Measurements from ENCODE around the gene FCHSD2. TPM values are rescaled to one million over a fixed set of nuclear protein-coding genes. Genes with fewer than 3 reads are reported as not detected.

Gene FCHSD2
- total RNA-seq, 1 donor from 2014 or later: 22.2 TPM

GRCh38 chr11:72872012-72872411 lies 270.1 kb downstream of the FCHSD2 start:
- no peak for DNase-seq (ENCODE audit: low spot score)
- Mint-ChIP-seq H3K36me3 (peaks cover 15% of the 10 kb centered on the region), H3K27me3 (ENCODE audit: insufficient read depth, low read depth) (no peaks in the 10 kb centered on the region), H3K4me1 (no peaks in the 10 kb centered on the region), H3K4me3 (no peak overlapping the region), H3K27ac (no peak overlapping the region), H3K9me3 (no peaks in the 10 kb centered on the region)
- no peak for TF ChIP-seq CTCF (IDR thresholded peaks at IDR 0.05)
- TF ChIP-seq EZH2 (IDR thresholded peaks at IDR 0.05): no peak
- no peak for TF ChIP-seq EZH2phosphoT487 (IDR thresholded peaks at IDR 0.05)
- no peak overlapping the region for H3K27ac ChIP-seq
- H3K27me3 ChIP-seq: no peaks in the 10 kb centered on the region
- H3K9me3 ChIP-seq (ENCODE audit: low read depth): no peaks in the 10 kb centered on the region
- no peak overlapping the region for H3K4me3 ChIP-seq
- no peaks in the 10 kb centered on the region for H4K20me1 ChIP-seq (ENCODE audit: low read depth)
- no peaks in the 10 kb centered on the region for H3F3A ChIP-seq (ENCODE audit: low read depth)
- no peaks in the 10 kb centered on the region for H3K36me3 ChIP-seq
- no peak overlapping the region for H3K4me2 ChIP-seq
- H3K79me2 ChIP-seq (ENCODE audit: low read depth): no peaks in the 10 kb centered on the region
- no peak overlapping the region for H3K9ac ChIP-seq
- no peak overlapping the region for H2AFZ ChIP-seq (replicated peaks)
- H3K4me1 ChIP-seq: no peaks in the 10 kb centered on the region

DNA sequence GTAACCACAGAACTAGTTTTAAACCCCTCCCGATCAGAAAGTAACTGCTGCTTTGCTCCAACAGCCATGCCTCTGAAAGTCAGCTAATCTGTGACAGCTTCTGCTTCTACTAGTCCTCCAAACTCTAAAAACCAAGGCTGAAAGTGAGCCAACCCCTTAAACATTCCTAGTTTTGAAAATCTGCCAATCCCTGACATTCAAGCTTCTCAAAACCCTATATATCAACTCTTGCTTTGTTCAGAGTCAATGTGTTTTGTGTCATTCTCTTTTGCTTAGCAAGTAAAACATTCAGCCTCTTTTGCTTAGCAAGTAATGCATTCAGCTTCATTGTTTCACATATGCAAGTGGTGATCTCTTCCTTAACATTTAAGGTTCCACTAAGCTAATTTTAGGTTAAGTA lies 271.0 kb downstream of the FCHSD2 start:
- TF ChIP-seq EZH2phosphoT487 (IDR thresholded peaks at IDR 0.05): no peak
- no peak for TF ChIP-seq EZH2 (IDR thresholded peaks at IDR 0.05)
- no peak for TF ChIP-seq CTCF (IDR thresholded peaks at IDR 0.05)
- Histone ChIP-seq H3K27ac (no peak overlapping the region), H3K36me3 (no peaks in the 10 kb centered on the region), H3K79me2 (ENCODE audit: low read depth) (no peaks in the 10 kb centered on the region), H3K4me2 (no peak overlapping the region), H3K9ac (no peak overlapping the region), H3F3A (ENCODE audit: low read depth) (no peaks in the 10 kb centered on the region), H3K27me3 (no peaks in the 10 kb centered on the region), H3K9me3 (ENCODE audit: low read depth) (no peaks in the 10 kb centered on the region), H2AFZ (replicated peaks) (no peak overlapping the region), H3K4me3 (no peak overlapping the region), H3K4me1 (no peaks in the 10 kb centered on the region), H4K20me1 (ENCODE audit: low read depth) (no peaks in the 10 kb centered on the region)
- Mint-ChIP-seq H3K27ac (no peak overlapping the region), H3K9me3 (no peaks in the 10 kb centered on the region), H3K4me1 (no peaks in the 10 kb centered on the region), H3K4me3 (no peak overlapping the region), H3K27me3 (ENCODE audit: insufficient read depth, low read depth) (no peaks in the 10 kb centered on the region), H3K36me3 (peaks cover 14% of the 10 kb centered on the region)
- no peak for DNase-seq (ENCODE audit: low spot score)

GRCh38 chr11:72869831-72870230 lies 272.3 kb downstream of the FCHSD2 start:
- peaks cover 2% of the 10 kb centered on the region for H3K4me1 Mint-ChIP-seq
- no peaks in the 10 kb centered on the region for H3K27me3 Mint-ChIP-seq (ENCODE audit: insufficient read depth, low read depth)
- H3K27ac Mint-ChIP-seq: no peak overlapping the region
- H3K27ac ChIP-seq: no peak overlapping the region
- H3K4me1 ChIP-seq: no peaks in the 10 kb centered on the region
- H3K4me3 ChIP-seq: no peak overlapping the region
- H3K36me3 Mint-ChIP-seq: peaks cover 16% of the 10 kb centered on the region
- no peaks in the 10 kb centered on the region for H3K9me3 ChIP-seq (ENCODE audit: low read depth)
- no peak for DNase-seq (ENCODE audit: low spot score)
- no peaks in the 10 kb centered on the region for H3F3A ChIP-seq (ENCODE audit: low read depth)
- H4K20me1 ChIP-seq (ENCODE audit: low read depth): no peaks in the 10 kb centered on the region
- H3K4me3 Mint-ChIP-seq: no peak overlapping the region
- H3K9me3 Mint-ChIP-seq: no peaks in the 10 kb centered on the region
- H3K4me2 ChIP-seq: no peak overlapping the region
- TF ChIP-seq EZH2 (IDR thresholded peaks at IDR 0.05) (no peak), CTCF (IDR thresholded peaks at IDR 0.05) (no peak), EZH2phosphoT487 (IDR thresholded peaks at IDR 0.05) (no peak)
- H3K36me3 ChIP-seq: no peaks in the 10 kb centered on the region
- no peaks in the 10 kb centered on the region for H3K79me2 ChIP-seq (ENCODE audit: low read depth)
- H2AFZ ChIP-seq (replicated peaks): no peak overlapping the region
- no peaks in the 10 kb centered on the region for H3K27me3 ChIP-seq
- no peak overlapping the region for H3K9ac ChIP-seq
